LHCN-M2 (cell line): ENCODE data around the gene CD163L1. TPM values are rescaled to one million over a fixed set of nuclear protein-coding genes. Genes with fewer than 3 reads are reported as not detected.
"Not testable (repeated sequence)": the region's sequence is repeated elsewhere in the genome, so short reads cannot be mapped to it uniquely, and the experiment has no call there.

Experiments used
- DNase-seq: peaks from one replicate; pipeline ENCODE4 v3.0.0-alpha.2; 2012; ENCODE audit warnings: low read depth
- total RNA-seq: library from RNA; depleted of rRNA; stranded (reverse); fragments of >200 nt; gene quantifications from 2 replicates; pipeline ENCODE4 v1.2.3, GENCODE V29; 2014

The CD163L1 gene
- total RNA-seq, 1 experiment from 2014 or later, result 3.7 TPM

GRCh38 chr12:7404275-7404674, 39.7 kb downstream of the CD163L1 start:
- DNase-seq, result no peak

GRCh38 chr12:7403466-7403865, 40.5 kb downstream of the CD163L1 start:
- peak; percentile 68 for DNase-seq

- no peak for DNase-seq
Observed at GRCh38 chr12:7399089-7399488, 44.9 kb downstream of the CD163L1 start.

GRCh38 chr12:7396418-7396817, 47.5 kb downstream of the CD163L1 start:
- DNase-seq, result no peak

- DNase-seq, result peak; percentile 60
Observed at GRCh38 chr12:7395950-7396349, 48.0 kb downstream of the CD163L1 start.

- DNase-seq, result no peak
Observed at GRCh38 chr12:7387289-7387688, 56.7 kb downstream of the CD163L1 start.

- no peak for DNase-seq
Observed at GRCh38 chr12:7383157-7383556, 60.8 kb downstream of the CD163L1 start.

- no peak for DNase-seq
Observed at GRCh38 chr12:7376196-7376595, 67.8 kb downstream of the CD163L1 start.

GRCh38 chr12:7375145-7375543, 68.8 kb downstream of the CD163L1 start:
- DNase-seq, result no peak

- DNase-seq, result peak; percentile 59
Observed at GRCh38 chr12:7374423-7375144, 69.4 kb downstream of the CD163L1 start.

GRCh38 chr12:7373226-7373625, 70.7 kb downstream of the CD163L1 start:
- DNase-seq, result peak; percentile 10

- peak; percentile 74 for DNase-seq
Observed at GRCh38 chr12:7369274-7369729, 74.7 kb downstream of the CD163L1 start.

GRCh38 chr12:7362734-7363133, 81.2 kb downstream of the CD163L1 start:
- DNase-seq, result no peak

GRCh38 chr12:7361265-7361664, 82.7 kb downstream of the CD163L1 start:
- DNase-seq, result no peak

GRCh38 chr12:7354529-7354928, 89.4 kb downstream of the CD163L1 start:
- peak; percentile 32 for DNase-seq

GRCh38 chr12:7352661-7353060, 91.3 kb downstream of the CD163L1 start:
- DNase-seq, result no peak

- peak; percentile 47 for DNase-seq
Observed at GRCh38 chr12:7351177-7351576, 92.8 kb downstream of the CD163L1 start.

GRCh38 chr12:7349418-7349817, 94.5 kb downstream of the CD163L1 start:
- DNase-seq, result no peak

- peak; percentile 9 for DNase-seq
Observed at GRCh38 chr12:7346551-7347225, 97.3 kb downstream of the CD163L1 start.

GRCh38 chr12:7344833-7345606, 98.9 kb downstream of the CD163L1 start:
- DNase-seq, result peak; percentile 19

GRCh38 chr12:7339675-7340074, 104.3 kb downstream of the CD163L1 start:
- no peak for DNase-seq

- not testable (repeated sequence) for DNase-seq
Observed at GRCh38 chr12:7337790-7338189, 106.2 kb downstream of the CD163L1 start.
